Measurements from ENCODE around the gene PTGIS. TPM values are rescaled to one million over a fixed set of nuclear protein-coding genes. Genes with fewer than 3 reads are reported as not detected.

Gene PTGIS
- total RNA-seq, 1 donor from 2014 or later = 37.6 TPM

GRCh38 chr20:49513517-49513916 is 54.4 kb downstream of the PTGIS start:
- DNase-seq (ENCODE audit: low spot score) = no peak
- intact Hi-C loops (cut with DNase I) = loop anchor here (5.0 kb wide), 1 partner anchor 181 kb away; no protein-coding TSS in a partner anchor

- intact Hi-C loops (cut with DNase I) = loop anchor here (5.0 kb wide), 1 partner anchor 181 kb away; no protein-coding TSS in a partner anchor
- DNase-seq (ENCODE audit: low spot score) = no peak
These were observed 54.9 kb downstream of the PTGIS start for GRCh38 chr20:49513009-49513408.

GRCh38 chr20:49511788-49512525 is 56.0 kb downstream of the PTGIS start:
- intact Hi-C loops (cut with DNase I) = loop anchor here (5.0 kb wide), 1 partner anchor 180 kb away; no protein-coding TSS in a partner anchor

GRCh38 chr20:49510562-49511122 is 57.3 kb downstream of the PTGIS start:
- intact Hi-C loops (cut with DNase I) = loop anchor here (5.0 kb wide), 1 partner anchor 178 kb away; no protein-coding TSS in a partner anchor
- DNase-seq (ENCODE audit: low spot score) = no peak

More at GRCh38 chr20:49511788-49512525, 56.0 kb downstream of the PTGIS start:
- no peak for DNase-seq (ENCODE audit: low spot score)

- DNase-seq (ENCODE audit: low spot score) = no peak
- intact Hi-C loops (cut with DNase I) = no loop called here
These were observed 59.3 kb downstream of the PTGIS start for GRCh38 chr20:49508435-49509199.

GRCh38 chr20:49507741-49508434 is 60.0 kb downstream of the PTGIS start:
- intact Hi-C loops (cut with DNase I) = no loop called here

GRCh38 chr20:49505518-49505917 is 62.4 kb downstream of the PTGIS start:
- intact Hi-C loops (cut with DNase I) = no loop called here
- DNase-seq (ENCODE audit: low spot score) = no peak

More at GRCh38 chr20:49507741-49508434, 60.0 kb downstream of the PTGIS start:
- no peak for DNase-seq (ENCODE audit: low spot score)

GRCh38 chr20:49503176-49503575 is 64.8 kb downstream of the PTGIS start:
- intact Hi-C loops (cut with DNase I) = no loop called here
- no peak for DNase-seq (ENCODE audit: low spot score)

- no peak for DNase-seq (ENCODE audit: low spot score)
- intact Hi-C loops (cut with DNase I) = no loop called here
These were observed 66.0 kb downstream of the PTGIS start for GRCh38 chr20:49501917-49502316.

GRCh38 chr20:49497398-49497669 is 70.6 kb downstream of the PTGIS start:
- intact Hi-C loops (cut with DNase I) = no loop called here
- no peak for DNase-seq (ENCODE audit: low spot score)

- intact Hi-C loops (cut with DNase I) = no loop called here
- no peak for DNase-seq (ENCODE audit: low spot score)
These were observed 71.2 kb downstream of the PTGIS start for GRCh38 chr20:49496553-49497397.

- intact Hi-C loops (cut with DNase I) = no loop called here
- no peak for DNase-seq (ENCODE audit: low spot score)
These were observed 71.9 kb downstream of the PTGIS start for GRCh38 chr20:49496043-49496442.

GRCh38 chr20:49490689-49491088 is 77.2 kb downstream of the PTGIS start:
- intact Hi-C loops (cut with DNase I) = no loop called here
- DNase-seq (ENCODE audit: low spot score) = no peak

GRCh38 chr20:49489688-49490087 is 78.2 kb downstream of the PTGIS start:
- intact Hi-C loops (cut with DNase I) = no loop called here
- no peak for DNase-seq (ENCODE audit: low spot score)

- DNase-seq (ENCODE audit: low spot score) = no peak
- intact Hi-C loops (cut with DNase I) = no loop called here
These were observed 81.9 kb downstream of the PTGIS start for GRCh38 chr20:49486064-49486463.

- intact Hi-C loops (cut with DNase I) = loop anchor here (2.0 kb wide), 1 partner anchor 153 kb away; no protein-coding TSS in a partner anchor
- no peak for DNase-seq (ENCODE audit: low spot score)
These were observed 82.4 kb downstream of the PTGIS start for GRCh38 chr20:49485563-49485962.

- intact Hi-C loops (cut with DNase I) = loop anchor here (1.0 to 2.0 kb wide), 2 partner anchors 99 to 152 kb away; no protein-coding TSS in a partner anchor
- no peak for DNase-seq (ENCODE audit: low spot score)
These were observed 83.5 kb downstream of the PTGIS start for GRCh38 chr20:49484180-49485140.

- DNase-seq (ENCODE audit: low spot score) = no peak
- intact Hi-C loops (cut with DNase I) = loop anchor here (1.0 to 2.0 kb wide), 2 partner anchors 98 to 151 kb away; no protein-coding TSS in a partner anchor
These were observed 84.2 kb downstream of the PTGIS start for GRCh38 chr20:49483696-49484123.

Measured in cardiac septum (tissue), 1 donor.